ENCODE measurements around the gene CA5A.

DNA sequence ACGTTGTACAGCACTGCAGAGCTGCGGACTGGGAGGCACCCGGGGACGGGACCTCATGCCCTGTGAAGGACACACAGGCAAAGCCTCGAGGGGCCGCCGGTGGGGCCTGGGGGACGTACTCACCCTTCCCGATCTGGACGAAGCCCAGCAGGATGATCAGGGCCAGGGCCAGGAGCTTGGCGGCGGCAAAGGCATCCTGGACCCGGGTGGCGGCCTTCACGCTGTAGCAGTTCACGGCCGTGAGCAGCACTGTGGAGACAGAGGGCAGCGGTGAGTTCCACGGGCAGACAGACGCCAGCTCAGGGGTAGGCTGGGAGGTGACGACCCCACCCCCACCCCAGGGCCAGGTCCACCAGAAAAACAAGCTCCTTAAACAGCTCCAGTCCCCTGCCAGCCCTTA is 84.7 kb downstream of the CA5A start:
- TF ChIP-seq POLR2AphosphoS5 (IDR thresholded peaks at IDR 0.05; ENCODE audit: low read depth), result no peak
- TF ChIP-seq CTCF (IDR thresholded peaks at IDR 0.05; ENCODE audit: insufficient read depth, low read length), result no peak
- no peak for TF ChIP-seq GABPA (IDR thresholded peaks at IDR 0.05; ENCODE audit: low read depth)
- no peak for TF ChIP-seq SPI1 (IDR thresholded peaks at IDR 0.05; ENCODE audit: borderline replicate concordance, low read depth)

Data from HL-60 (cell line).